Hypothalamus (tissue), 51 donors: Measurements from ENCODE around the gene ZNF415.
"Not testable (repeated sequence)": the region's sequence is repeated elsewhere in the genome, so short reads cannot be mapped to it uniquely, and the experiment has no call there.

ENCODE experiments used
- DNase-seq, 51 donors: peaks; one replicate each; lab custom pipeline; 2025; lab: John Stamatoyannopoulos, UW

ZNF415 gene

GRCh38 chr19:53132141-53132991 is at the start of gene ZNF415:
Gene ZNF415, minus strand, starts transcription at chr19:53132910. Its CDS starts 10,234 bp downstream, at chr19:53122676.
- DNase-seq: peak in 49 of 51 donors; percentile 26 to 87 (median 66)

GRCh38 chr19:53182202-53182601 is 49.5 kb upstream of the ZNF415 start:
- no peak for DNase-seq

- no peak for DNase-seq
Measured at GRCh38 chr19:53177986-53178385, 45.3 kb upstream of the ZNF415 start.

GRCh38 chr19:53172889-53173288 is 40.2 kb upstream of the ZNF415 start:
- DNase-seq: no peak

- no peak for DNase-seq
Measured at GRCh38 chr19:53165691-53166091, 33.0 kb upstream of the ZNF415 start.

- DNase-seq: no peak
Measured at GRCh38 chr19:53161123-53161522, 28.4 kb upstream of the ZNF415 start.

- no peak for DNase-seq
Measured at GRCh38 chr19:53160350-53160749, 27.6 kb upstream of the ZNF415 start.

GRCh38 chr19:53158119-53158656 is 25.5 kb upstream of the ZNF415 start:
- DNase-seq: peak in 30 of 51 donors; percentile 1 to 41 (median 13)

GRCh38 chr19:53157626-53158025 is 24.9 kb upstream of the ZNF415 start:
- DNase-seq: peak in 14 of 51 donors; percentile 0 to 39 (median 2)

- no peak for DNase-seq
Measured at GRCh38 chr19:53156850-53157249, 24.1 kb upstream of the ZNF415 start.

- DNase-seq: no peak
Measured at GRCh38 chr19:53147645-53148044, 14.9 kb upstream of the ZNF415 start.

- DNase-seq: no peak
Measured at GRCh38 chr19:53140351-53140750, 7.6 kb upstream of the ZNF415 start.

- no peak for DNase-seq
Measured at GRCh38 chr19:53136432-53136831, 3.7 kb upstream of the ZNF415 start.

GRCh38 chr19:53131727-53132126 is 983 bp downstream of the ZNF415 start:
- DNase-seq: peak in 20 of 51 donors; percentile 2 to 58 (median 16)

GRCh38 chr19:53131085-53131590 is 1.6 kb downstream of the ZNF415 start:
- DNase-seq: no peak

- DNase-seq: peak in 9 of 51 donors; percentile 4 to 40 (median 12)
Measured at GRCh38 chr19:53130506-53130905, 2.2 kb downstream of the ZNF415 start.

- not testable (repeated sequence) for DNase-seq
Measured at GRCh38 chr19:53126733-53127526, 5.8 kb downstream of the ZNF415 start.

- no peak for DNase-seq
Measured at GRCh38 chr19:53123400-53123799, 9.3 kb downstream of the ZNF415 start.

- DNase-seq: peak in 1 of 51 donors; percentile 17
Measured at GRCh38 chr19:53112286-53112685, 20.4 kb downstream of the ZNF415 start.

- no peak for DNase-seq
Measured at GRCh38 chr19:53109527-53109926, 23.2 kb downstream of the ZNF415 start.
